ENCODE measurements around the gene TPST2. TPM values are rescaled to one million over a fixed set of nuclear protein-coding genes. Genes with fewer than 3 reads are reported as not detected.

The TPST2 gene
- total and polyA plus RNA-seq, 10 of the 15 experiments (the other 5 are each of a cell fraction or from before 2014, with no cell fraction given) = 6.3 to 33.7 (median 28.4) TPM

DNA sequence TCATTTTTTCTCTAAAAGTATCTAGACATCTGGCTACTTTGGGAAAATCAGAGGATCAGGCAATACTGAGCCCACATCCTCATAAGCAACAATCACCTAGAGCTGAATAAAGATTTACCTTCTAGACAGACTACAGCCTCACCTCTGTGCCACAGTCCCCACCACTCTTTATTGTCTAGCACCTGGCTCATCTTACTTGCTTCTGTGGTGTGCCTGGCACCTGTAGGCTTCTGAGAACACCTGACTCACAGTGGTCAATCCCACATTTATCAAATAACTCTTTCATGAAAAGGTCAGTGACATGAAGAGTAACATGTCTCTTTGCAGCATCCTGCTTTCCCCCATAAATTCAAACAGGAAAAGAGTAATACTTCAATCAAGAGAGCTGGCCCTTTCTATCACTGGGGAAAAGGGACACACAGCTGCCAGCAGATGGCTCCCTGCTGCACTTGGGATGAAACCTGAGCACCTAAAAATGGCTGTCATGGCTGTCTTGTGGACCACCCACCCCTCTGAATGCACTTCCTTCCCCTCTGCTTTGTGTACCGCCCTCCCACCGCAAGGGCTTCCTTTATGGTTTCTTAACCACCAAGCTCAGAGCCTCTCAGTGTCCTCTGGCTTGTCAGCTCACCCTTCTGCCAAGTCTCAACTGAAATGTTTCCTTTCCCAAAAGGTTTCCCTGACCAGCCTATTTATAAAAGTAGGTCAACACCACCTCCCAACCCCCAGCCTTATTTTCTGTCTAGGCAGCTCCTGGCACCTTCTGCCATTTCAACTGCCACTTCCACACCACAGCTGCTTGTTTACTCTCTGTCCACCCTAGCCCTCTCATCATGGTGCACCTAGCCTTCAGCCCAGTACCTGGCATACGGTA lies 87.0 kb downstream of the TPST2 start:
- Histone ChIP-seq H3K9me3 (replicated peaks; ENCODE audit: control insufficient read depth, insufficient read depth, low read length) (no peaks in the 10 kb centered on the region), H3K79me2 (ENCODE audit: control insufficient read depth, insufficient read depth, low read length) (no peaks in the 10 kb centered on the region), H3K36me3 (ENCODE audit: control insufficient read depth in 2 of 2, insufficient read depth in 2 of 2, low read length in 1 of 2) (peaks cover 26 to 36% of the 10 kb centered on the region in 2 experiments), H3K27me3 (replicated peaks in 1 of 2; ENCODE audit: control insufficient read depth in 2 of 2, insufficient read depth in 2 of 2, low read length in 1 of 2) (no peaks in the 10 kb centered on the region), H3K9ac (ENCODE audit: control insufficient read depth, insufficient read depth, low read length) (no peak overlapping the region), H3K4me2 (ENCODE audit: control insufficient read depth, insufficient read depth) (no peak overlapping the region), H3K4me1 (ENCODE audit: control insufficient read depth, insufficient read depth, low read length) (peaks cover 6% of the 10 kb centered on the region), H2AFZ (ENCODE audit: control insufficient read depth, low read depth, low read length) (no peak overlapping the region), H3K27ac (ENCODE audit: control insufficient read depth, insufficient read depth) (no peak overlapping the region), H3K4me3 (no peak overlapping the region), H4K20me1 (ENCODE audit: control insufficient read depth, insufficient read depth) (no peaks in the 10 kb centered on the region)
- ATAC-seq (peak; percentile 90), FAIRE-seq (peak; percentile 88), DNase-seq (ENCODE audit: low read depth, low spot score) (no peak)
- ChIA-PET CTCF (interaction anchor here (0.7 to 4.9 kb wide), 22 partner anchors 8 to 175 kb away, joined by 3 to 44 read pairs (median 6); partner anchors contain the start of genes HPS4, SRRD and TFIP11), RAD21 (ENCODE audit: unreplicated experiment) (interaction anchor here (0.8 to 2.6 kb wide), 6 partner anchors 19 to 162 kb away, joined by 3 to 9 read pairs (median 4); partner anchors contain the start of genes HPS4 and SRRD), POLR2A (interaction anchor here (1.1 kb wide), 1 partner anchor 24 kb away, joined by 3 read pairs; no protein-coding TSS in a partner anchor), SMC1A (ENCODE audit: uncharacterized antibody, unreplicated experiment) (interaction anchor here (0.8 to 3.8 kb wide), 17 partner anchors 8 to 171 kb away, joined by 3 to 15 read pairs (median 4); partner anchors contain the start of genes HPS4, MIAT, SRRD and TFIP11)
- intact Hi-C loops (cut with micrococcal nuclease; ENCODE audit: unreplicated experiment) = loop anchor here (5.0 kb wide), 2 partner anchors 89 to 164 kb away; partner anchors contain the start of gene TPST2
- 33% methylated on average over 3 of the region's 3 CpGs for WGBS (ENCODE audit: insufficient coverage, insufficient replicate concordance, low lambda C conversion rate, missing lambda C conversion rate)
- in situ Hi-C loops (cut with MboI) = no loop called here
- no TSS peak for BruUV-seq (replicated peaks)
- TF ChIP-seq MYC (IDR thresholded peaks at IDR 0.05; ENCODE audit: insufficient read depth, insufficient read length, insufficient replicate concordance, low read length, severe bottlenecking) = no peak
- TF ChIP-seq, protein P1, sequence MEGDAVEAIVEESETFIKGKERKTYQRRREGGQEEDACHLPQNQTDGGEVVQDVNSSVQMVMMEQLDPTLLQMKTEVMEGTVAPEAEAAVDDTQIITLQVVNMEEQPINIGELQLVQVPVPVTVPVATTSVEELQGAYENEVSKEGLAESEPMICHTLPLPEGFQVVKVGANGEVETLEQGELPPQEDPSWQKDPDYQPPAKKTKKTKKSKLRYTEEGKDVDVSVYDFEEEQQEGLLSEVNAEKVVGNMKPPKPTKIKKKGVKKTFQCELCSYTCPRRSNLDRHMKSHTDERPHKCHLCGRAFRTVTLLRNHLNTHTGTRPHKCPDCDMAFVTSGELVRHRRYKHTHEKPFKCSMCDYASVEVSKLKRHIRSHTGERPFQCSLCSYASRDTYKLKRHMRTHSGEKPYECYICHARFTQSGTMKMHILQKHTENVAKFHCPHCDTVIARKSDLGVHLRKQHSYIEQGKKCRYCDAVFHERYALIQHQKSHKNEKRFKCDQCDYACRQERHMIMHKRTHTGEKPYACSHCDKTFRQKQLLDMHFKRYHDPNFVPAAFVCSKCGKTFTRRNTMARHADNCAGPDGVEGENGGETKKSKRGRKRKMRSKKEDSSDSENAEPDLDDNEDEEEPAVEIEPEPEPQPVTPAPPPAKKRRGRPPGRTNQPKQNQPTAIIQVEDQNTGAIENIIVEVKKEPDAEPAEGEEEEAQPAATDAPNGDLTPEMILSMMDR (IDR thresholded peaks at IDR 0.05 in 2 of 3, conservative IDR thresholded peaks at IDR 0.05 in 1 of 3; ENCODE audit: control insufficient read depth in 2 of 3, extremely low read depth in 1 of 3, insufficient read depth in 1 of 3, low read depth in 3 of 3, low read length in 3 of 3) = peak; percentile 66 to 72 (median 68)
- TF ChIP-seq BCL11A (IDR thresholded peaks at IDR 0.05; ENCODE audit: low read depth, low read length) = no peak
- TF ChIP-seq SPI1 (IDR thresholded peaks at IDR 0.05; ENCODE audit: borderline replicate concordance, insufficient read depth, low read depth, low read length) = no peak
- no peak for TF ChIP-seq HDAC2 (IDR thresholded peaks at IDR 0.05)
- peak; percentile 73 for TF ChIP-seq RUNX3 (IDR thresholded peaks at IDR 0.05; ENCODE audit: low read length)
- no peak for TF ChIP-seq EZH2 (IDR thresholded peaks at IDR 0.05; ENCODE audit: borderline replicate concordance, control insufficient read depth, low read depth, low read length)
- TF ChIP-seq SMC3 (IDR thresholded peaks at IDR 0.05; ENCODE audit: borderline replicate concordance, low read length) = peak; percentile 81
- TF ChIP-seq, protein P2, sequence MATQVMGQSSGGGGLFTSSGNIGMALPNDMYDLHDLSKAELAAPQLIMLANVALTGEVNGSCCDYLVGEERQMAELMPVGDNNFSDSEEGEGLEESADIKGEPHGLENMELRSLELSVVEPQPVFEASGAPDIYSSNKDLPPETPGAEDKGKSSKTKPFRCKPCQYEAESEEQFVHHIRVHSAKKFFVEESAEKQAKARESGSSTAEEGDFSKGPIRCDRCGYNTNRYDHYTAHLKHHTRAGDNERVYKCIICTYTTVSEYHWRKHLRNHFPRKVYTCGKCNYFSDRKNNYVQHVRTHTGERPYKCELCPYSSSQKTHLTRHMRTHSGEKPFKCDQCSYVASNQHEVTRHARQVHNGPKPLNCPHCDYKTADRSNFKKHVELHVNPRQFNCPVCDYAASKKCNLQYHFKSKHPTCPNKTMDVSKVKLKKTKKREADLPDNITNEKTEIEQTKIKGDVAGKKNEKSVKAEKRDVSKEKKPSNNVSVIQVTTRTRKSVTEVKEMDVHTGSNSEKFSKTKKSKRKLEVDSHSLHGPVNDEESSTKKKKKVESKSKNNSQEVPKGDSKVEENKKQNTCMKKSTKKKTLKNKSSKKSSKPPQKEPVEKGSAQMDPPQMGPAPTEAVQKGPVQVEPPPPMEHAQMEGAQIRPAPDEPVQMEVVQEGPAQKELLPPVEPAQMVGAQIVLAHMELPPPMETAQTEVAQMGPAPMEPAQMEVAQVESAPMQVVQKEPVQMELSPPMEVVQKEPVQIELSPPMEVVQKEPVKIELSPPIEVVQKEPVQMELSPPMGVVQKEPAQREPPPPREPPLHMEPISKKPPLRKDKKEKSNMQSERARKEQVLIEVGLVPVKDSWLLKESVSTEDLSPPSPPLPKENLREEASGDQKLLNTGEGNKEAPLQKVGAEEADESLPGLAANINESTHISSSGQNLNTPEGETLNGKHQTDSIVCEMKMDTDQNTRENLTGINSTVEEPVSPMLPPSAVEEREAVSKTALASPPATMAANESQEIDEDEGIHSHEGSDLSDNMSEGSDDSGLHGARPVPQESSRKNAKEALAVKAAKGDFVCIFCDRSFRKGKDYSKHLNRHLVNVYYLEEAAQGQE (IDR thresholded peaks at IDR 0.05; ENCODE audit: low read depth, low read length) = no peak
- no peak for TF ChIP-seq MXI1 (IDR thresholded peaks at IDR 0.05; ENCODE audit: low read depth, low read length)
- TF ChIP-seq RAD21 (IDR thresholded peaks at IDR 0.05; ENCODE audit: insufficient read depth, low read depth, low read length) = peak; percentile 66
- TF ChIP-seq RBBP5 (conservative IDR thresholded peaks at IDR 0.05) = no peak
- TF ChIP-seq, protein P3, sequence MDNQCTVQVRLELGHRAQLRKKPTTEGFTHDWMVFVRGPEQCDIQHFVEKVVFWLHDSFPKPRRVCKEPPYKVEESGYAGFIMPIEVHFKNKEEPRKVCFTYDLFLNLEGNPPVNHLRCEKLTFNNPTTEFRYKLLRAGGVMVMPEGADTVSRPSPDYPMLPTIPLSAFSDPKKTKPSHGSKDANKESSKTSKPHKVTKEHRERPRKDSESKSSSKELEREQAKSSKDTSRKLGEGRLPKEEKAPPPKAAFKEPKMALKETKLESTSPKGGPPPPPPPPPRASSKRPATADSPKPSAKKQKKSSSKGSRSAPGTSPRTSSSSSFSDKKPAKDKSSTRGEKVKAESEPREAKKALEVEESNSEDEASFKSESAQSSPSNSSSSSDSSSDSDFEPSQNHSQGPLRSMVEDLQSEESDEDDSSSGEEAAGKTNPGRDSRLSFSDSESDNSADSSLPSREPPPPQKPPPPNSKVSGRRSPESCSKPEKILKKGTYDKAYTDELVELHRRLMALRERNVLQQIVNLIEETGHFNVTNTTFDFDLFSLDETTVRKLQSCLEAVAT (IDR thresholded peaks at IDR 0.05) = no peak
- TF ChIP-seq YY1 (IDR thresholded peaks at IDR 0.05; ENCODE audit: low read depth, low read length) = peak; percentile 93
- TF ChIP-seq SMAD5 (IDR thresholded peaks at IDR 0.05; ENCODE audit: low read depth) = no peak
